ENCODE data around the gene ATP11A.
"Not testable (repeated sequence)": the region's sequence is repeated elsewhere in the genome, so short reads cannot be mapped to it uniquely, and the experiment has no call there.

The ATP11A gene

DNA sequence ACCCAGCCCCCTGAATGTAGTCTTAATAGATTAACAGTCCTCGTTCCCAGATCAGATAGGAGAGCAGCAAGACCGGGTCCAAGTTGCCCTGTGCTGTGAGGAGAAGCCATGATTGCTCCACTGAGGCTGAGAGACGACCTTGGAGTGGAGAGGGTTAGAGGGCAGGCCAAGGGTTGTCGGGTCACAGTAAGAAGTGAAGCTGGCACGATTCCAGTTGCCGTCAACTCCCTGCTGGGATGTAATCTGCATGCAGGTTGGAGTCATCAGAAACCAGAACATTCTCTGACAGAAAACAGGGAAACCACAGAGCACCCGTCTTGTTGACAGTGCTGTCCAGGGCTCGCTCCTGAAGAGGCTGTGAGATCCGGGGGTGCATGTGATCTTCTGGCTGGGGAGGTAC is 19.0 kb upstream of the ATP11A start:
- no peak for DNase-seq (ENCODE audit: low read depth)

DNA sequence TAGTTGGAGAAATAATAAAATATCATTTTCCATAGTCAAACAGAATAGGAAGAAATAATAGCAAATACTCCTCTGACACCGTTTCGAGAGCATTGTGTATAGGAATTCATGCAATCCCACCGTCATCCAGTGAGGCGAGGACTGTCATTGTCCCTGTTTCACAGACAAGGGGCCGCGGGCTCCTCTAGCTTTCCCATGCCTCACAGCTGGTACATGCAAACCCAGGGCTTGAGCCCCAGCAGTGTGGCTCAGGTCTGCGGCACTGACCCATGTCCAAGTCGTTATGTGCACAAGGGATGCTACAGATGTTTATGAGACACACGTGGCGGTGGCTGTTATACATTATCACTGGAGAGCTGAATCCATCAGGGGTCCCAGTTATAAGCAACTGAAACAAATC is 18.5 kb upstream of the ATP11A start:
- DNase-seq (ENCODE audit: low read depth) = no peak

DNA sequence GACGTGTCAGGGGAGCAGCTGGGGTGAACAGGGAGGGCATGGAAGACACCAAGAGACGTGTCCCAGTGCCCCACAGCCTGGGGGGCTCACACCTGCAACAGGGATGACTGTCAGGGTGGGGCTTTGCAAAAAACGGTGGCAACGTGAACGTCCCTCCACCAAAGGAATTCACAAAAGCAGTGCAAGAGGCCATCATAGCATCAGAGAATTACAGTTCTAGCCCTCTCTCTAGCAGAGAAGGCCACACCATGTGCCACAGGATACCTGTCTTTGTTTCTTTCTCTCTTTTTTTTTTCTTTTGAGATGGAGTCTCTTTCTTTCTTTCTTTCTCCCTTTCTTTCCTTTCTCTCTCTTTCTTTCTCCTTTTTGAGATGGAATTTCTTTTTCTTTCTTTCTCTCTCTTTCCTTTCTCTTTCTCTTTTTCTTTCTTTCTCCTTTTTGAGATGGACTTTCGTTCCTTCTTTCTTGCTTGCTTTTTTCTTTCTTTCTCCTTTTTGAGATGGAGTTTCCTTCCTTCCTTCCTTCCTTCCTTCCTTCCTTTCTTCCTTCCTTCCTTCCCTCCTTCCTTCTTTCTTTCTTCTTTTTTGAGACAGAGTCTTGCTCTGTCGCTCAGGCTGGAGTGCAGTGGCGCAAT is 17.1 kb upstream of the ATP11A start:
- DNase-seq (ENCODE audit: low read depth) = no peak

DNA sequence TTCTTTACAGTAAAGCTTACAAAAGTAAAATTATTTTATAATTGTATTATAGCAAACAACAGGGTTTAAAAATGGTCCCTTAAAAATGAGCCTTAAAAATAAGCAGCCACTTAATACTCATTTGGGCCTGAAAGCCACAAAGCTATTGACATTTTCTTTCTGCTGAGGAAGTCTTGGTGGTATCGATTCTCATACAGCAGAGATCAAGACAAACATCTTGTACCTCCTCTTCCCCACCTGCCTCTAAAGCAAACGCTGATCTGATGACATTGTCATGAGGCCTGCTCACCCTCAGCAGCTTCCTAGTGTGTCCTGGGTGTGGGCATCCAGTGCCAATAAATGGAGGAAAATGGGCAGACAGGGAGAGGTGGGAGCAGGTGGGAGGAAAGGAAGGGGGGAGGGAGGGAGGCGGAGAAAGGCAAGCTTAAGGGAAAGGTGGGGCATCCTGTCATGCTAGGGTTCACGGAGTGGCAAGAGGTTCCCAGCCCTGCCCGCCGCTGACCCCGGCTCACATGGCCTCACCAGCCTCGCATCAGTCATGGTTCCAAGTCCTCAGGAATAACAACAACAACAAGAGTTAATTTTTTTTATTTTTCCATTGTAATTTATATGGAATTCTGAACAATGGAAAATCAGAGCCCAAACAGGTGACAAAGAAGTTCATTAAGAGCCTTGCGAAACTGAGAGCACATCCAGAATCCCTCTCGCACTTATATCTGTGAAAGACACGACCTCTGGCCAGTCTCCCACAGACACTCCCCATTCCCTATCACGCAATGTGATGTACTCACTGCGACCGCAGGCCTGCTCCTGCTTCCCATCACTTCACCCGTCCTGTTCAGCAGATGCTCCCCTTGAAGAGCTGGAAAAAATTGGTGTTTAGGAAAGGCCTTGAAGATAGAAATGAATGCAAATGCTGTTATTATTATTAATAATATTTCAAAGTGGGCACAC is 15.1 kb upstream of the ATP11A start:
- DNase-seq (ENCODE audit: low read depth) = no peak

DNA sequence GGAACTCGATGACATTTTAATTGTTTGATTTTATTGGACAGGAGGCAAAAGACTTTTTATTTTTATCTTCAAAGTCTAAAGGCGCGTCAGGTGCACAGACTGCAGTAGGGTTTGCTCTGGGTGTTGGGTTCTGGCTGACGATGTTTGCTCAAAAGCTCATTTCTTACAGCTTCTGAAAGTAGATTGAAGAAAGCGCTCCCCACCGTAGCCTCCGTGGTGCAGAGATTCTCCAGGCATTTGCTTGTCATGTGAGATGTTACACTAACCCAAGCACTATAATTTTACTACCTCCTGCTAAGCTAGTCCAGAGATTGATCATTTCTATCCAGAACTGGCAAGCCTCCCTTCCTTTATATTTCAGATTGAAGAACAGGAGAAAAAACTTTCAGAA is 14.5 kb upstream of the ATP11A start:
- DNase-seq (ENCODE audit: low read depth) = no peak

DNA sequence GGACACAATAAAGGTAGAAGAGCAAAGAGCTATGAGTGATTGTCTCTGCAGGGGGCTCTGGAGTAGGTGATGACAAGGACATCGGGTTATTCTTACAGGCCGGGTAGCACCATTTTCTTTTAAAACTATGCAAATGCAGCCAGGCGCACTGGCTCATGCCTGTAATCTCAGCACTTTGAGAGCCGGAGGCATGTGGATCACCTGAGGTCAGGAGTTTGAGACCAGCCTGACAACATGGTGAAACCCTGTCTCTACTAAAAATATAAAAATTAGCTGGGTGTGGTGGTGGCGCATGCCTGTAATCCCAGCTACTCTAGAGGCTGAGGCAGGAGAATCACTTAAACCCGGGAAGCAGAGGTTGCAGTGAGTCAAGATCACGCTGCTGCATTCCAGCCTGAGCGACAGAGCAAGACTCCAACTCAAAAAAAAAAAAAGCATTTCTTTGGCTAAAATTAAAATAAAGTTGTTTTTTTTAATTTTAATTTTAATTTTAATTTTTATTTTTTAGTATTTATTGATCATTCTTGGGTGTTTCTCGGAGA is 12.3 kb upstream of the ATP11A start:
- DNase-seq (ENCODE audit: low read depth) = not testable (repeated sequence)

DNA sequence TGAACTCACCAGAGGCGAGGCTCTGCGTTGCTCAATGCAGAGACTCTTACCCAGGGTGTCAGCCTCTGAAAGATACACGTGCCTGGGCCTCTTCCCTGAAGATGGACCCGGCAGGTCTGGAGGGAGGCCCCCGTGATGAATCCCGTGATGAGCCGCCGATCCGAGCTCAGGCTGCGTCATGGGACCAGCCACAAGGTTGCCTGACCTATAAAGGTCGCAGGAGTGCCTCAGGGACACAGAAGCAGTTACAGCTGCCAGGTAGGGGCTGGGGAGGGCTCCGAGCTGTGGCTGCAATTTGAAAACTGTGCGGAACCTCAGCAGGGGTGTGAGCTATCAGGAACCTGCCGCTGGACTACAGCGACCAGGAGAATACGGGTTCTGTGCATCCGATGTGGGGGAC is 10.5 kb upstream of the ATP11A start:
- no peak for DNase-seq (ENCODE audit: low read depth)

DNA sequence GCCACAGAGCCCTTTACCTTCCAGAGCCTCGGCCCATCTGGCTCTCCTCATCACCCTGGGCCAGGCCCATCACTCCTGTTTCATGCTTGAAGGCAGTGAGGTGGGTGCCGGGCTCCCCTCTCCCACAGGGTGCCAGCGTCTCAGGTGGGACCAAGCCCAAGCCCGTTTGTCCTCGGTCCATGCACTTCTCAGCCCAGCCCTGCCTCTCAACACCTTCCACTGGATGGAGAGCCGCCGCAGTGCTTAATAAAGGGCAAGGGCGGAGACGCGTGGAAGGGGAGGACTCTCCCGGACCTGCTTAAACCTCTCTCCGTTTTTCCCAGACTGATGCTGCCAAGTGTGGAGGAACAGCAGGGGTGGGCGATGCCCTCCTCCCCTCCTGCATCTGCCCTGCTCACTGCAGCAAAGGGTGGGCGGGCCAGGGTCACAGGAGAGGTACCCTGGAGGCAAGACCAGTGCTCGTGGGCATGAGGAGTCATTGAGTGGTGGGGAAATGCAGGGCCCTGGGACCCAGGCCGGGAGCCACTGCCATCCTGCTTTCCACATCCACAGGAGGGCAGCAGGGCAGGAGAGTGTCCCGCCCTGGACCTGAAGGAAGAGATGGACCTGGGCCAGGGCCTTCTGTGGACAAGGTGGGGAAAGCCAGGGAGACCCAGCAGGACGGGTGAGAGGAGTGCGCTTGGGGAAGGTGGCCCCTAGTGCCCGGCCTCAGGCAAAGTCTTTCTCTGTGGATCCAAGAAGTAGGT is 9.7 kb upstream of the ATP11A start:
- no peak for DNase-seq (ENCODE audit: low read depth)

DNA sequence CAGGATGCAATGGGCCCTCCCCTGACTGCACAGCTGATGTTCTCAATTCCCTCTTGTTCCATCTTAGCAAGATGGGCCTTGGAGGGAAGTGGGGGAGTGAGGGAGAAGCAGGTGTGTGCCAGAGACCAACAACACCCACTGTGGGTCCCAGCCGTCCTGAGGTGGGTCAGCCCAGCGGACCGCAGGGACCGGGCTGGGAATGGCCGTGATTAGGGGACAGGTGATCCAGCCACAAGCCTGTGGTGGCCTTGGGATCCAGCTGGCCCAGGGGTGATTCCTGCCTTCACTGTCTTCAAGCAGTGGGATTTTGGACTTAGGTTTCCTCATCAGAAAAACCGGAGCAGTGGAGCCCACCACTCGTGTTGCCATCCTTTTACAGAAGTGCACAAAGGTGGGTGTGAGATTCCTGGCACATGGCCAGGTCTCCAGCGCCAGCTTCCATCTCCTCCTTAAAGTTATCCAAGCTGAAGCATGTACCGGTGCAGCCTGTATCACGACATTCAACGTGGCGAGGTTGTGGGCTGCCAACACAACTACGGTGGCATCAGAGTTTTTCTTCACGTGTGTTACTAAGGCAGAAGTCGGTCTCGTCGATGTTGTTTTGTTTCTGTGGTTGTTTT is 9.0 kb upstream of the ATP11A start:
- no peak for DNase-seq (ENCODE audit: low read depth)

DNA sequence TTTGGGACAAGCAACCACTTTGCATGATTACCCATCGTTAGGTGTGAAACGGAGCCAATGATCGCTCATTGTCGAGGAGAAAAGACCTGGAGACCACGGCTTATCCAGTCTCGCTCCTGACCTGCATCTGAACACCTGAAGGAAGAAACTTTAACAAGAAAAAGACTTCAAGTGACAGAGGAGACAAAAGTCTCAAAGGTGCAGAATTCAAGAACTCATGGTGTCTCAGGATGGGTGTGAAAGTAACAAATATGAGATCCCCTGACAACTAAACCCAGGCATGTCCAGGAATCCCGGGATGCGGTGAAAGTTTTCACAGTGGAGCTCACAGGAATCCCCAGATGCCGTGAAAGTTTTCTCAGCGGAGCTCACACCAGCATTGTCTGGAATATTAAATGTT is 6.3 kb upstream of the ATP11A start:
- DNase-seq (ENCODE audit: low read depth) = no peak

DNA sequence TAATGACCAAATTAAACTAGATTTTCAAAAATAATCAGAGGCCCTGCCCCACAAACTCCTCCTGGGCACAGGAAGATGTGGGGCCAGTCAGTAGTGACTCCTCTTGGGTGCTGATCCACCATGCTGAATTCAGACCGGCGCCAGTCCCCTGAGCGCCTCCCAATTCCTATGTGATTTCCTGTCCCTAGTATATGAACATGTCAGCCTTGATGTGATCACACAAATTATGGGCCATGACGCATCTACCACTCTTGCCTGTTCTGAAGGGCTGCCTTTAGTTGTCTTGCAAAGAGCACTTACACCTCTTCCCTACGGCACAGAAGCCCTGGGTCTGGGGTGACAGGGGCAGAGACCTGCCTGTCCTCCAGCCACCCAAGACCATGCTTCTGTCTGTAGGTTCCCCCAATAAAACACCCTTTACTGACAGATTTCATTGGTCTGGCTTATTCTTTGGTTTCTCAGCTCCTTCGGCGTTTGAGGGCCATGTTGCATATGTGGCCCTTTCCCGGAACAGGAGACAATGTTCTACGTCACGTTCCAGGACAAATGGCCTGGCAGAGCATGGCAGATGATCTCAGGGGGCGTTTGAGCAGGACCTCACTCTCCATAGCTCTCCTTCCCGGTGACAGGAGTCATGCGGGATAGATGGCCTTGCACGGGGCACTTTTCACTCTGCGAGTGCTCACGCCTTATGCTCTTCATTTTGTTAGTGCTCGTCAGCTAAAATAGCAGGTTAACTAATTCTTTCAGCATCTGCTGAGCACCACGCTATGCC is 5.6 kb upstream of the ATP11A start:
- no peak for DNase-seq (ENCODE audit: low read depth)

DNA sequence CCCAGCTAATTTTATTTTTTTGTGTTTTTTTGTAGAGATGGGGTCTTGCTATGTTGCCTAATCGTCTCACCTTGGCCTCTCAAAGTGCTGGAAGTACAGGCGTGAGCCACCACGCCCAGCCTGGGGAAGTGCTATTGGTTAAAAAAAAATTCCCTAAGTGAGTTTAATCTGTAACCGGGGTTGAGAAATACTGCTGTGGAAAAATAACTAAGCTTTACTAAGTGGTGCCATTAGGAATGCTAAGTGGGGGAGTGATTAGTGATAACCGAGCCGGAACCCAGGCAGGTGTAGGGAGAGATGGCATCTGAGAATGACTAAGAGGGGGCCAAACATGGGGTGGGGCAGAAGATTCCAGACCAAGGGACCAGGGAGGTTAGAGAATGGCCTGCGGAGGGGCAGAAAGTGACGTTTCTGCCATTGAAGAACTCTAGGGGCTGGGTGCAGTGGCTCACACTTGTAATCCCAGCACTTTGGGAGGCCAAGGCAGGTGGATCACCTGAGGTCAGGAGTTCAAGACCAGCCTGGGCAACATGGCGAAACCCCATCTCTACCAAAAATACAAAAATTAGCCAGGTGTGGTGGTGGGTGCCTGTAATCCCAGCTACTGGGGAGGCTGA is 4.5 kb upstream of the ATP11A start:
- not testable (repeated sequence) for DNase-seq (ENCODE audit: low read depth)

DNA sequence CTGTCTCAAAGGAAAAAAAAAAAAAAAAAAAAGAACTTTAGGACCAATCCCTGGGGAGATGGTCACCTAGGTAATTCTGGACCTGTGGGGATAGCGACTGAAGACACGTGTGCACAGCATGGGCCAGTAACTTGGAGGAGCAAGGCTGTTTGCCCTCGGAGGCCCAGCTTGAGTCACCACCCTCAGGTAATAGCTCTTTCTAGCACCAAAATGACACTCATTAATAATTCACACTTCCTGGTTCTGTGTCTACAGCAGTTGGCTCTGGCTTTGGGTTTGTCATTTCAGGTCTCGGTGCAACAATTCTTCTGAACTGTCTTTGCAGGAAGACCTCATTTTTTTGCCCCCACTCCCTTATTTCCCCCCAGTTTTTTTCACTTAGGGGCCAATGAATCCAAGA is 3.9 kb upstream of the ATP11A start:
- no peak for DNase-seq (ENCODE audit: low read depth)

DNA sequence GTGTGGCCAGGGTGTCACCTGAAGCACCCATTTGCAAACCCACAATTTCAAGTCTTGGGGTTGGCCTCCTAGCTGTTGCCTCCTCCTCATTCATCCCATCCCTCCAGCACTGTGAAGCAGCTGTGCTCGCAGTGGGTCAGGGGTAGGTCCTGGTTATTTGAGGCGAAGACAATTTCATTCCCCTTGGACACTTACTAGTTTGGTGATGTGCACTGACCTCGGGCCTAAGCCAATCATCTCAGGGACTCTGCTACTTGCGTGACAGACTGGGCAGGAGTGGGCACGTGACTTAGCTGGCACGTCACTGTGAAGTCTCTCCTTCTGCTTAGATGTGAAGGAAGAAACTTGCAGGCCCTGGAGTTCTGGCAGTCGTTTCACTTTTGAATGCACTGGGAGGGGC is 3.5 kb upstream of the ATP11A start:
- no peak for DNase-seq (ENCODE audit: low read depth)

DNA sequence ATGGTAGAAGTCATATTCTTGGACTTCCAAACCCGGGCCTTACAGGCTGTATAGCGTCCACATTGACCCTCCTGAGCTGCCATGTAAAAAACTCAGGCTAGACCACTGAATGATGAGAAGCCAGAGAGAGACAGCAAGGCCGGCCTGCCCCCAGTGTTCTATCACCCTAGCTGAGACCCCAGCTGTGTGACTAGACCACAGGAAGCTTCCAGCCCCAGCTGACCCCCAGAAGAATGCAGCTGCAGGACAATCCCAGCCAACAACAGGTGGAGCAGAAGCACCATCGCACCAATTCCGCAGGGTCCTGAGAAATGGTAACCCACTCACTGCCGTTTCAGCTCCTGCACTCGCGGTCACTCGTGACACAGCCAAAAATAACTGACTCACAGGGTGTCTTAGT is 2.9 kb upstream of the ATP11A start:
- DNase-seq (ENCODE audit: low read depth) = no peak

DNA sequence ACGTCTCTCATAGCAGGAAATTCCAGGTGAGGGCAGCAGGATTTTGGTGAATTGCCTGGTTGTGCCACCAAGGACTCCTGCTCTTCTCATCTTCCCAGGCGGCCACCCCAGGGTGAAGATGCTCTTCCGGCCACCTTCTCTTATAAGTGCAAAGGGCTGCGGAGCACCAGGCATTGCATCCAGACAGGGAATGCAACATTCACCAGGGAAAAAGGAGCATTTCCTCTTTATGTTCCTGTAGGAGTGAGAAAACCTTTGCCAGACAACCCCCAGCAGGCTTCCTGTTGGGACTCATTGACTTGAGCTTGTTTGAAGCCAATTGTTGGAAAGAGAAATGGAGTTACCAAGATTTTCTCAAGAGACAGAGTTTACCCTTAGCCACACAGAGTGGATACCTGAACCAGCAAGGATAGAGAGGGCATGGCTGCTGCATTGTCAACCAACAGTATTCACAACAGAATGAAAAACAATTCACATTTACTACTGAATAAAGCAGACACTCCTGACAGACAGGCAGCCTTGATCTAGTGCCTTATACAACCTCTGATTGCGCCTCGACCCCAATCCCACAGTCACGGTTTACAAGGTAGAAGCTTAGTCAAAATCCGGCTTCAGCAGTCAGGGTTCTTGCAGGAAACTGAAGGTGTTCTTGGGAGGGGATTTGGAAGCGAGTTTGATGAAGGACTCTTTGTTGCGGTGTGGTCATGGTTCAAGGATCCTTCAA is 1.8 kb upstream of the ATP11A start:
- DNase-seq (ENCODE audit: low read depth) = no peak

DNA sequence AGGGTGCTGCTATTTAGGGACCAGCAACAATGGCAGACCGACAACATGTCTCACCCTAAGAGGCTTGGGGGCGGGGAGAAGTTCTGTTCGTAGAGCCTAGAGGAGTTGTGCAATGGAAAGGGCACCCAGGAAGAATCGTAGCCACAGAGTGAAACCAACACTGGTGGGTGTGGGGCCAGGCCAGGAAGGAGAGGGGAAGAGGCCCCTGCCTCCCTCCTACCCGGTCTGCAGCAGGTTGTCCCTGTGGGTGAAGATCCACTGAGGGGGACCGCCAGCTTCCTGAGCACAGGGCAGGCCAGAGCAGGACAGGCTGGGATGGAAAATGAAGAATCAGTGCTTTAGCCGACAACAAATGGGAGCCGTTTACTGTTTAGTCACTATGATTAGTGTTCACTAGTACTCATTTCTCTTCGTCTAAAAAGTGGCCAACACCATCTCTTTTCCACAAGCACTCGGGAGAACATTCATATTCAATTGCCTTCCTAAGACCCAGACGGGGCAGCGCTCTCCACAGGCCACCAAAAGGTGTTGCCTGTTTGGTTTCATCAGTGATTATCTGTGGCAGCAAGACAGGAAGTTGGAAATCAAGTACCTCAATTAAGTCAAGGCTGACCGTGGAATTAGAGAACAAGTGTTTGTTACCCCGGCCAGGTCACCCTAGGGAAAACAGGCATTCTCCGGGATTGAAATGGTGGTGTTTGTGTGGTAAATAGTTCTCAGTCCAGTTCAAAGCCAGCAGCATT is 1.1 kb upstream of the ATP11A start:
- no peak for DNase-seq (ENCODE audit: low read depth)

DNA sequence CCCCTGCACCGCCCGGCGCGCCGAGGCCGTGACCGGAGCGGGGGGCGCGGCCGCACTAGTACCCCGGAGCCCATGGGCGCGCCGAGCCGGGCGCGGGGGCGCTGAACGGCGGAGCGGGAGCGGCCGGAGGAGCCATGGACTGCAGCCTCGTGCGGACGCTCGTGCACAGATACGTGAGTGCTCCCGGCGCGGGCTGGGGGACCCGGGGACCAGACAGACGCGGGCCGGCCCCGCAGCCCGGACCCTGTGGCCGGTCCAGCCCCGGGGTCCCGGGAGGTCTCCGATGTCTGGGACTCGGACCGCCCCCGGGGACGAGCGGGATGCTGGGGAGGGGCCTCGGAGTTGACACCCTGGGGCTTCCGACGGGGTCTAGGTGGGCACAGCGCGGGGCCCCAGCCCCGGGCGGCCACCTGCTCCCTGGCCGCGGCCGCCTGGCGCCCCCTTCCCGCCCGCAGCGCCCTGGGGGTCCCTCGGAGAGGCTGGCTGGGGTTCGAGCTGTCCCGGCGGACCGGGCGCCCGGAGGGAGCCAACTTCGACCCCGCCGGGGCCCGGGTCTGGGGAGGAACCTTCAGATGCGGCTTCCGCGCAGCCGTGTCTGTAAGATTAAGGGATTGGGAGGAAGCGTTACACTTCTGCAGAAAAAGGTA is 568 bp downstream of the ATP11A start:
- DNase-seq (ENCODE audit: low read depth) = peak; percentile 54

DNA sequence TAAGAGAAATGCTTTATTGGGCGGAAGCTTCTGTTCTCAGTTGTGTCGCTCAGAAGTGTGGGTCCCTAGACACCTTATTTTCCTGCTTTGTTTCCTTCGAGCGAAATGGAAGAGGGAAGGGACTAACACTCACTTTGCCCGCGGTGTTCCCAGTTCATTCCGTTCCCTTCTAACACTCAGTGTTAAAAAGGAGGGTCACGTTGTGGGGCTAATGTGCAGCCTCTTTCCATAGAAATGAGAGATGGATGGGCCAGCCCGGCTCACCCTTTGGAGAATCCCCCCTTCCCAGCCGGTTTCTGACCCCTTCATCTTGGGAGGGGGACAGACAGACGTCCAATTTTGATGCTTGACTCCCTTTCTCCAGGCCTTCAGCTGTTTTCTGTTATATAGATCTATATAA is 2.3 kb downstream of the ATP11A start:
- no peak for DNase-seq (ENCODE audit: low read depth)
